Nephron progenitor cell (in vitro differentiated cells): ENCODE results near the gene PSTK.

Source experiments
- DNase-seq: peaks from one replicate; pipeline ENCODE4 v3.0.0; 2021
- H3K27ac Mint-ChIP-seq: 2 replicates; pipeline ENCODE4 v1.8.0; 2021; ENCODE audit warnings: mild to moderate bottlenecking, moderate library complexity, mixed read lengths
- H3K27me3 Mint-ChIP-seq: 2 replicates; pipeline ENCODE4 v1.8.0; 2021; ENCODE audit warnings: mild to moderate bottlenecking, low read depth, mixed read lengths; ENCODE audit not compliant: poor library complexity
- H3K36me3 Mint-ChIP-seq: 2 replicates; pipeline ENCODE4 v1.8.0; 2021; ENCODE audit warnings: low read depth, mixed read lengths
- H3K4me1 Mint-ChIP-seq: 2 replicates; pipeline ENCODE4 v1.8.0; 2021; ENCODE audit warnings: mixed read lengths
- H3K4me3 Mint-ChIP-seq: 2 replicates; pipeline ENCODE4 v1.8.0; 2021; ENCODE audit warnings: mild to moderate bottlenecking, moderate library complexity, mixed read lengths
- H3K9me3 Mint-ChIP-seq: 2 replicates; pipeline ENCODE4 v1.8.0; 2021; ENCODE audit warnings: mild to moderate bottlenecking, moderate library complexity, mixed read lengths
- TF ChIP-seq, protein P1 (sequence below): fragments of 200-600 bp; sonication (generic); IDR thresholded peaks from 2 replicates; pipeline ENCODE4 v1.5.0; 2021; ENCODE audit warnings: antibody characterized with exemption

The PSTK gene

GRCh38 chr10:123013456-123014419 lies 33.5 kb downstream of the PSTK start:
- Mint-ChIP-seq H3K9me3 (peaks cover 10% of the 10 kb centered on the region), H3K27me3 (peaks cover 10% of the 10 kb centered on the region), H3K36me3 (peaks cover 26% of the 10 kb centered on the region), H3K4me1 (peaks cover 19% of the 10 kb centered on the region), H3K4me3 (no peak overlapping the region), H3K27ac (no peak overlapping the region)
- TF ChIP-seq, protein P1, sequence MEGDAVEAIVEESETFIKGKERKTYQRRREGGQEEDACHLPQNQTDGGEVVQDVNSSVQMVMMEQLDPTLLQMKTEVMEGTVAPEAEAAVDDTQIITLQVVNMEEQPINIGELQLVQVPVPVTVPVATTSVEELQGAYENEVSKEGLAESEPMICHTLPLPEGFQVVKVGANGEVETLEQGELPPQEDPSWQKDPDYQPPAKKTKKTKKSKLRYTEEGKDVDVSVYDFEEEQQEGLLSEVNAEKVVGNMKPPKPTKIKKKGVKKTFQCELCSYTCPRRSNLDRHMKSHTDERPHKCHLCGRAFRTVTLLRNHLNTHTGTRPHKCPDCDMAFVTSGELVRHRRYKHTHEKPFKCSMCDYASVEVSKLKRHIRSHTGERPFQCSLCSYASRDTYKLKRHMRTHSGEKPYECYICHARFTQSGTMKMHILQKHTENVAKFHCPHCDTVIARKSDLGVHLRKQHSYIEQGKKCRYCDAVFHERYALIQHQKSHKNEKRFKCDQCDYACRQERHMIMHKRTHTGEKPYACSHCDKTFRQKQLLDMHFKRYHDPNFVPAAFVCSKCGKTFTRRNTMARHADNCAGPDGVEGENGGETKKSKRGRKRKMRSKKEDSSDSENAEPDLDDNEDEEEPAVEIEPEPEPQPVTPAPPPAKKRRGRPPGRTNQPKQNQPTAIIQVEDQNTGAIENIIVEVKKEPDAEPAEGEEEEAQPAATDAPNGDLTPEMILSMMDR: no peak
- DNase-seq: no peak

GRCh38 chr10:123014772-123015171 lies 34.6 kb downstream of the PSTK start:
- Mint-ChIP-seq H3K9me3 (peaks cover 10% of the 10 kb centered on the region), H3K27me3 (peaks cover 10% of the 10 kb centered on the region), H3K4me1 (peaks cover 12% of the 10 kb centered on the region), H3K27ac (no peak overlapping the region), H3K36me3 (peaks cover 26% of the 10 kb centered on the region), H3K4me3 (no peak overlapping the region)
- no peak for DNase-seq
- TF ChIP-seq, protein P1: no peak

DNA sequence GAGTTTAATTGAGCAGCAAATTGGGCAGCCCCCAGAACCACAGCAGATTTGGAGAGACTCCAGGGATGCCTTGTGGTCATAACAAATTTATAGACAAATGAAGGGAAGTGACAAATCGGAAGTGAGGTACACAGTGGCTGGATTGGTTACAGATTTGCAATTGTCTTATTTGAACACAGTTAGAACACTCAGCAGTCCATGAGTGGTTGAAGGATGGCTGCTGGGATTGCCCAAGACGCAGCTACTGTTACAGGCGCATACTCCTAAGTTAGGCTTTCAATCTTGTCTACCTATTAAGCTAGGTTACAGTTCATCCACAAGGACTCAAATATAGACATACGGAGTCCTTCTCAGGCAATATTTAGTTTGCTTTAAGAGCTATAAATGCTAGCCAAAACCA lies 36.0 kb downstream of the PSTK start:
- no peaks in the 10 kb centered on the region for H3K4me1 Mint-ChIP-seq
- DNase-seq: no peak
- H3K9me3 Mint-ChIP-seq: peaks cover 10% of the 10 kb centered on the region
- H3K27me3 Mint-ChIP-seq: peaks cover 10% of the 10 kb centered on the region
- H3K4me3 Mint-ChIP-seq: no peak overlapping the region
- TF ChIP-seq, protein P1: no peak
- peaks cover 26% of the 10 kb centered on the region for H3K36me3 Mint-ChIP-seq
- H3K27ac Mint-ChIP-seq: no peak overlapping the region

- H3K36me3 Mint-ChIP-seq: peaks cover 18% of the 10 kb centered on the region
- H3K4me3 Mint-ChIP-seq: no peak overlapping the region
- no peak for DNase-seq
- H3K27ac Mint-ChIP-seq: no peak overlapping the region
- H3K27me3 Mint-ChIP-seq: peaks cover 13% of the 10 kb centered on the region
- H3K4me1 Mint-ChIP-seq: no peaks in the 10 kb centered on the region
- H3K9me3 Mint-ChIP-seq: peaks cover 7% of the 10 kb centered on the region
- TF ChIP-seq, protein P1: no peak
Observed at GRCh38 chr10:123017421-123018165, 37.4 kb downstream of the PSTK start.

GRCh38 chr10:123018531-123018930 lies 38.3 kb downstream of the PSTK start:
- no peak overlapping the region for H3K27ac Mint-ChIP-seq
- no peaks in the 10 kb centered on the region for H3K4me1 Mint-ChIP-seq
- H3K4me3 Mint-ChIP-seq: no peak overlapping the region
- H3K27me3 Mint-ChIP-seq: peaks cover 13% of the 10 kb centered on the region
- TF ChIP-seq, protein P1: no peak
- peaks cover 15% of the 10 kb centered on the region for H3K36me3 Mint-ChIP-seq
- no peak for DNase-seq
- H3K9me3 Mint-ChIP-seq: peaks cover 7% of the 10 kb centered on the region
